ENCODE data around the gene TSPAN11. TPM values are rescaled to one million over a fixed set of nuclear protein-coding genes. Genes with fewer than 3 reads are reported as not detected.

Gene TSPAN11
- total and polyA plus RNA-seq, 2 of the 4 experiments (the other 2 are of a cell fraction) = 0.18 to 0.26 TPM

DNA sequence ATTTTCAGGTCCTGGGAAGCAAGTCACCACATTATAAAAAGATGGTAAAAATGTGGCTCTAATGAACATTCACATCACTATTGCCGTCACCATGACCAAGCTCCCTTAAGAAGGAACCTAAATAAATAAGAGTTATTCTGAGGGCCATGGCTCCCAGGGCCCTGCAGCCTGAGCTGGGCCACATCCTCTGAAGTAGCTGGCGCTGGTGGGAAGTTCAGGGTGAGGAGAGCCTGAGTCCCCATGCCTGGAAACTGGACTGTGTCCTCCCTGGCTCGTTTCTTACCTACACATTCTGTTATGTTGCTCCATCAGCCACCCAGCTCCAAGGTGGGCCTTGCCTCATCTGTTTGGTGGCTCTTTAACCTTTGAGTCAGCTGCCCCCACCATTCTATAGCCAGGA is 42.5 kb downstream of the TSPAN11 start:
- Histone ChIP-seq H3K4me2 (ENCODE audit: low read depth, low read length) (no peak overlapping the region), H3K14ac (replicated peaks; ENCODE audit: low read depth, low read length) (no peak overlapping the region), H3K4ac (ENCODE audit: low read depth, low read length) (no peak overlapping the region), H2BK5ac (ENCODE audit: low read depth, low read length, poor library complexity, severe bottlenecking) (no peak overlapping the region), H2BK120ac (ENCODE audit: low read depth, low read length) (no peak overlapping the region), H3K36me3 (ENCODE audit: control insufficient read depth, insufficient read depth, low read length) (no peaks in the 10 kb centered on the region), H2BK20ac (ENCODE audit: low read depth, low read length) (no peak overlapping the region), H3K23ac (ENCODE audit: low read depth, low read length) (no peak overlapping the region), H2AFZ (replicated peaks; ENCODE audit: low read length, poor library complexity) (no peak overlapping the region), H2AK5ac (ENCODE audit: low read depth, low read length) (no peak overlapping the region), H4K20me1 (ENCODE audit: insufficient read depth, low read length) (no peaks in the 10 kb centered on the region), H3K4me1 (ENCODE audit: control insufficient read depth, insufficient read depth, low read length) (no peaks in the 10 kb centered on the region), H3K27me3 (ENCODE audit: control insufficient read depth, insufficient read depth, low read length) (peaks cover 35% of the 10 kb centered on the region), H2AK9ac (replicated peaks; ENCODE audit: low read depth, low read length, poor library complexity) (no peak overlapping the region), H3K4me3 (ENCODE audit: insufficient read depth, low read depth, low read length) (no peak overlapping the region), H3K9me1 (ENCODE audit: insufficient read depth, low read length) (no peaks in the 10 kb centered on the region), H4K91ac (ENCODE audit: insufficient read depth, low read depth, low read length) (no peak overlapping the region), H4K5ac (ENCODE audit: low read depth, low read length) (no peak overlapping the region), H2BK15ac (ENCODE audit: low read depth, low read length) (no peak overlapping the region), H3K27ac (ENCODE audit: insufficient read depth, low read length) (no peak overlapping the region), H3K9ac (ENCODE audit: low read depth, low read length) (no peak overlapping the region), H3K18ac (ENCODE audit: low read depth, low read length) (no peak overlapping the region), H3K56ac (ENCODE audit: extremely low read depth, insufficient read depth, low read length) (no peak overlapping the region), H4K8ac (ENCODE audit: low read depth in 2 of 2, low read length in 2 of 2) (no peak overlapping the region), H3K79me1 (ENCODE audit: low read depth in 1 of 2, low read length in 2 of 2) (no peaks in the 10 kb centered on the region), H3K9me3 (ENCODE audit: control insufficient read depth, insufficient read depth, low read length) (no peaks in the 10 kb centered on the region)
- ATAC-seq (ENCODE audit: low read depth) = no peak
- in situ Hi-C loops (cut with MboI; ENCODE audit: low sequenced_read_pairs) = no loop called here
- no peak for DNase-seq
- TF ChIP-seq RFX5 (IDR thresholded peaks at IDR 0.05; ENCODE audit: low read depth, low read length) (no peak), MAZ (IDR thresholded peaks at IDR 0.05; ENCODE audit: borderline replicate concordance, low read depth, low read length) (no peak), FOS (IDR thresholded peaks at IDR 0.05; ENCODE audit: low read depth, low read length) (no peak), RAD21 (IDR thresholded peaks at IDR 0.05; ENCODE audit: low read length) (no peak), MAFK (IDR thresholded peaks at IDR 0.05; ENCODE audit: low read depth, low read length) (no peak), CEBPB (IDR thresholded peaks at IDR 0.05; ENCODE audit: low read depth, low read length) (no peak)
- TF ChIP-seq, protein P1, sequence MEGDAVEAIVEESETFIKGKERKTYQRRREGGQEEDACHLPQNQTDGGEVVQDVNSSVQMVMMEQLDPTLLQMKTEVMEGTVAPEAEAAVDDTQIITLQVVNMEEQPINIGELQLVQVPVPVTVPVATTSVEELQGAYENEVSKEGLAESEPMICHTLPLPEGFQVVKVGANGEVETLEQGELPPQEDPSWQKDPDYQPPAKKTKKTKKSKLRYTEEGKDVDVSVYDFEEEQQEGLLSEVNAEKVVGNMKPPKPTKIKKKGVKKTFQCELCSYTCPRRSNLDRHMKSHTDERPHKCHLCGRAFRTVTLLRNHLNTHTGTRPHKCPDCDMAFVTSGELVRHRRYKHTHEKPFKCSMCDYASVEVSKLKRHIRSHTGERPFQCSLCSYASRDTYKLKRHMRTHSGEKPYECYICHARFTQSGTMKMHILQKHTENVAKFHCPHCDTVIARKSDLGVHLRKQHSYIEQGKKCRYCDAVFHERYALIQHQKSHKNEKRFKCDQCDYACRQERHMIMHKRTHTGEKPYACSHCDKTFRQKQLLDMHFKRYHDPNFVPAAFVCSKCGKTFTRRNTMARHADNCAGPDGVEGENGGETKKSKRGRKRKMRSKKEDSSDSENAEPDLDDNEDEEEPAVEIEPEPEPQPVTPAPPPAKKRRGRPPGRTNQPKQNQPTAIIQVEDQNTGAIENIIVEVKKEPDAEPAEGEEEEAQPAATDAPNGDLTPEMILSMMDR (conservative IDR thresholded peaks at IDR 0.05; ENCODE audit: low read depth, low read length) = no peak
- TF ChIP-seq, protein P2, sequence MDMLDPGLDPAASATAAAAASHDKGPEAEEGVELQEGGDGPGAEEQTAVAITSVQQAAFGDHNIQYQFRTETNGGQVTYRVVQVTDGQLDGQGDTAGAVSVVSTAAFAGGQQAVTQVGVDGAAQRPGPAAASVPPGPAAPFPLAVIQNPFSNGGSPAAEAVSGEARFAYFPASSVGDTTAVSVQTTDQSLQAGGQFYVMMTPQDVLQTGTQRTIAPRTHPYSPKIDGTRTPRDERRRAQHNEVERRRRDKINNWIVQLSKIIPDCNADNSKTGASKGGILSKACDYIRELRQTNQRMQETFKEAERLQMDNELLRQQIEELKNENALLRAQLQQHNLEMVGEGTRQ (IDR thresholded peaks at IDR 0.05; ENCODE audit: low read depth, low read length) = no peak
- CTCF ChIA-PET = no interaction called here
- no TSS peak for BruUV-seq (replicated peaks)
- POLR2A ChIA-PET (ENCODE audit: unreplicated experiment) = no interaction called here
- dilution Hi-C loops (cut with HindIII; ENCODE audit: low sequenced_read_pairs, unreplicated experiment) = no loop called here
- WGBS, 2 experiments (ENCODE audit: extremely low coverage in 2 of 2, insufficient read length in 1 of 2) = no CpG with 5 or more reads among the region's 3 CpGs
- intact Hi-C loops (cut with micrococcal nuclease) = no loop called here

Data from IMR-90 (cell line).